Activated CD8-positive, alpha-beta T cell treated with anti-CD3 and anti-CD28 coated beads for 36 hours (primary cell): ENCODE measurements around the gene COPZ1. TPM values are rescaled to one million over a fixed set of nuclear protein-coding genes. Genes with fewer than 3 reads are reported as not detected.

Experiments
- ATAC-seq: fragments of 200-7000 bp; cut with Tn5 transposase; one replicate; pipeline ENCODE4 v1.10.0; 2021; ENCODE audit warnings: mild to moderate bottlenecking, moderate library complexity
- CTCF ChIA-PET: fragments of 350-600 bp; sonication (Branson Sonifier 250); formaldehyde crosslinking; loops from one replicate; lab custom pipeline; 2021; ENCODE audit warnings: antibody characterized with exemption; lab: Charles Lee
- POLR2A ChIA-PET: fragments of 350-600 bp; sonication (Branson Sonifier 250); formaldehyde crosslinking; loops from one replicate; lab custom pipeline; 2021; ENCODE audit warnings: antibody characterized with exemption; lab: Charles Lee
- DNase-seq: peaks from one replicate; pipeline ENCODE4 v3.0.0-alpha.2; 2020
- H3K27ac Mint-ChIP-seq: one replicate; pipeline ENCODE4 v1.8.0; 2021; ENCODE audit warnings: mild to moderate bottlenecking, mixed read lengths
- H3K27me3 Mint-ChIP-seq: one replicate; pipeline ENCODE4 v1.8.0; 2021; ENCODE audit warnings: mixed read lengths
- H3K36me3 Mint-ChIP-seq: one replicate; pipeline ENCODE4 v1.8.0; 2021; ENCODE audit warnings: low read depth, mixed read lengths
- H3K4me1 Mint-ChIP-seq: one replicate; pipeline ENCODE4 v1.8.0; 2021; ENCODE audit warnings: low read depth, mixed read lengths
- H3K4me3 Mint-ChIP-seq: one replicate; pipeline ENCODE4 v1.8.0; 2021; ENCODE audit warnings: mild to moderate bottlenecking, moderate library complexity, mixed read lengths
- H3K9me3 Mint-ChIP-seq: one replicate; pipeline ENCODE4 v1.8.0; 2021; ENCODE audit warnings: mixed read lengths
- CTCF ChIP-seq: fragments of 200-600 bp; IDR thresholded peaks from one replicate; pipeline ENCODE4 v1.8.0; 2022; ENCODE audit warnings: antibody characterized with exemption, mild to moderate bottlenecking
- intact Hi-C: fragments of 100-400 bp; cut with micrococcal nuclease; formaldehyde crosslinking; loops from one replicate; pipeline ENCODE4 v1.10.0; 2022
- total RNA-seq, 2 experiments: library from RNA; stranded (reverse); gene quantifications; one replicate each; pipeline ENCODE4 v1.2.3, GENCODE V29; 2021

Gene COPZ1
- total RNA-seq, 2 experiments from 2014 or later: 75.8 to 78.4 TPM

- no peaks in the 10 kb centered on the region for H3K9me3 Mint-ChIP-seq
- ChIA-PET POLR2A (interaction anchor here (0.7 to 6.3 kb wide), 17 partner anchors 9 to 174 kb away, joined by 3 to 70 read pairs (median 4); partner anchors contain the start of genes CBX5, COPZ1 and HNRNPA1), CTCF (interaction anchor here (0.7 to 9.0 kb wide), 19 partner anchors 8 to 143 kb away, joined by 3 to 117 read pairs (median 5); partner anchors contain the start of genes COPZ1 and NCKAP1L)
- H3K36me3 Mint-ChIP-seq: no peaks in the 10 kb centered on the region
- H3K4me1 Mint-ChIP-seq: peaks cover 12% of the 10 kb centered on the region
- H3K27ac Mint-ChIP-seq: no peak overlapping the region
- no peak overlapping the region for H3K4me3 Mint-ChIP-seq
- no peaks in the 10 kb centered on the region for H3K27me3 Mint-ChIP-seq
- no peak for TF ChIP-seq CTCF
- DNase-seq (peak; percentile 64), ATAC-seq (peak; percentile 21)
- intact Hi-C loops: no loop called here
These were observed 33.4 kb downstream of the COPZ1 start for GRCh38 chr12:54358191-54358944.

- Mint-ChIP-seq H3K4me3 (no peak overlapping the region), H3K4me1 (peaks cover 17% of the 10 kb centered on the region), H3K27me3 (no peaks in the 10 kb centered on the region), H3K36me3 (no peaks in the 10 kb centered on the region), H3K27ac (no peak overlapping the region), H3K9me3 (no peaks in the 10 kb centered on the region)
- ATAC-seq (peak; percentile 93), DNase-seq (peak; percentile 97)
- no peak for TF ChIP-seq CTCF
- ChIA-PET CTCF (interaction anchor here (0.7 to 9.0 kb wide), 19 partner anchors 9 to 144 kb away, joined by 3 to 117 read pairs (median 5); partner anchors contain the start of genes CBX5, COPZ1 and NCKAP1L), POLR2A (interaction anchor here (0.7 to 6.3 kb wide), 18 partner anchors 9 to 173 kb away, joined by 3 to 70 read pairs (median 4); partner anchors contain the start of genes CBX5, COPZ1 and HNRNPA1)
- intact Hi-C loops: no loop called here
These were observed 34.2 kb downstream of the COPZ1 start for GRCh38 chr12:54358945-54359761.

- no peak for ATAC-seq
- Mint-ChIP-seq H3K9me3 (no peaks in the 10 kb centered on the region), H3K4me3 (no peak overlapping the region), H3K36me3 (no peaks in the 10 kb centered on the region), H3K27ac (no peak overlapping the region), H3K27me3 (no peaks in the 10 kb centered on the region), H3K4me1 (peaks cover 24% of the 10 kb centered on the region)
- intact Hi-C loops: loop anchor here (5.0 kb wide), 2 partner anchors 33 to 68 kb away; partner anchors contain the start of gene COPZ1
- no peak for DNase-seq
- ChIA-PET POLR2A (interaction anchor here (0.7 to 6.3 kb wide), 11 partner anchors 8 to 79 kb away, joined by 3 to 70 read pairs (median 4); partner anchors contain the start of genes CBX5 and HNRNPA1), CTCF (interaction anchor here (0.7 to 9.0 kb wide), 26 partner anchors 9 to 145 kb away, joined by 3 to 117 read pairs (median 4); partner anchors contain the start of genes CBX5, COPZ1 and NCKAP1L)
- TF ChIP-seq CTCF: no peak
These were observed 34.9 kb downstream of the COPZ1 start for GRCh38 chr12:54359762-54360351.

GRCh38 chr12:54360717-54361456, 36.0 kb downstream of the COPZ1 start:
- DNase-seq (peak; percentile 82), ATAC-seq (no peak)
- ChIA-PET CTCF (interaction anchor here (0.7 to 9.0 kb wide), 24 partner anchors 8 to 146 kb away, joined by 3 to 117 read pairs (median 4); partner anchors contain the start of genes CBX5, COPZ1 and HNRNPA1), POLR2A (interaction anchor here (1.0 to 6.3 kb wide), 7 partner anchors 7 to 80 kb away, joined by 3 to 70 read pairs (median 5); partner anchors contain the start of genes CBX5 and HNRNPA1)
- Mint-ChIP-seq H3K27me3 (no peaks in the 10 kb centered on the region), H3K36me3 (no peaks in the 10 kb centered on the region), H3K4me1 (peaks cover 25% of the 10 kb centered on the region), H3K9me3 (no peaks in the 10 kb centered on the region), H3K4me3 (no peak overlapping the region), H3K27ac (no peak overlapping the region)
- peak; percentile 75 for TF ChIP-seq CTCF
- intact Hi-C loops: loop anchor here (5.0 kb wide), 2 partner anchors 34 to 69 kb away; partner anchors contain the start of gene COPZ1
